MCF 10A (cell line): ENCODE measurements around the gene IFNL2. TPM values are rescaled to one million over a fixed set of nuclear protein-coding genes. Genes with fewer than 3 reads are reported as not detected.

Experiments used
- BruUV-seq: library from RNA; stranded (reverse); fragments of 400-500 nt; replicated peaks from 2 replicates; lab custom pipeline; 2021; lab: Mats Ljungman, UMichigan
- CTCF ChIA-PET: fragments of 300-600 bp; sonication (Branson Sonifier 250); formaldehyde crosslinking; extraction: SDS; loops from one replicate; lab custom pipeline; 2021; ENCODE audit warnings: antibody characterized with exemption, inconsistent platforms; lab: Yijun Ruan, JAX
- POLR2A ChIA-PET: fragments of 300-600, 350-650 bp; sonication (Branson Sonifier 250); formaldehyde crosslinking; extraction: SDS; loops from one replicate; lab custom pipeline; 2020; ENCODE audit warnings: antibody characterized with exemption, inconsistent platforms; lab: Yijun Ruan, JAX
- DNase-seq: peaks from one replicate; pipeline ENCODE4 v3.0.0-alpha.2; 2018; ENCODE audit not compliant: unreplicated experiment
- H3K27ac Mint-ChIP-seq: one replicate; pipeline ENCODE4 v1.8.0; 2022; ENCODE audit warnings: mild to moderate bottlenecking, low read depth, mixed read lengths; ENCODE audit not compliant: unreplicated experiment
- H3K27me3 Mint-ChIP-seq: one replicate; pipeline ENCODE4 v1.8.0; 2022; ENCODE audit warnings: mixed read lengths; ENCODE audit not compliant: insufficient read depth, unreplicated experiment
- H3K36me3 Mint-ChIP-seq: one replicate; pipeline ENCODE4 v1.8.0; 2022; ENCODE audit warnings: mild to moderate bottlenecking, moderate library complexity, mixed read lengths; ENCODE audit not compliant: insufficient read depth, unreplicated experiment
- H3K4me1 Mint-ChIP-seq: one replicate; pipeline ENCODE4 v1.8.0; 2022; ENCODE audit warnings: mixed read lengths; ENCODE audit not compliant: insufficient read depth, unreplicated experiment
- H3K4me3 Mint-ChIP-seq: one replicate; pipeline ENCODE4 v1.8.0; 2022; ENCODE audit warnings: mild to moderate bottlenecking, moderate library complexity, mixed read lengths; ENCODE audit not compliant: unreplicated experiment
- H3K9me3 Mint-ChIP-seq: one replicate; pipeline ENCODE4 v1.8.0; 2022; ENCODE audit warnings: mixed read lengths; ENCODE audit not compliant: unreplicated experiment
- intact Hi-C: fragments of 100-400 bp; cut with micrococcal nuclease; formaldehyde crosslinking; loops from 2 replicates; pipeline ENCODE4 v1.14.1; 2022
- total RNA-seq: library from RNA; stranded (reverse); gene quantifications from 2 replicates; pipeline ENCODE4 v1.2.3, GENCODE V29; 2022
- TF ChIP-seq, protein P1 (sequence below): fragments of 200-600 bp; IDR thresholded peaks from one replicate; pipeline ENCODE4 v1.8.0; 2022; ENCODE audit warnings: antibody characterized with exemption, mild to moderate bottlenecking; ENCODE audit not compliant: unreplicated experiment

IFNL2 gene
- total RNA-seq, 1 experiment from 2014 or later, result not detected

- intact Hi-C loops, result no loop called here
- POLR2A ChIA-PET, result no interaction called here
- no TSS peak for BruUV-seq
- Mint-ChIP-seq H3K27me3 (peaks cover 27% of the 10 kb centered on the region), H3K4me3 (no peak overlapping the region), H3K4me1 (no peaks in the 10 kb centered on the region), H3K27ac (no peak overlapping the region), H3K36me3 (no peaks in the 10 kb centered on the region), H3K9me3 (no peaks in the 10 kb centered on the region)
- CTCF ChIA-PET, result no interaction called here
- no peak for DNase-seq
- TF ChIP-seq, protein P1, sequence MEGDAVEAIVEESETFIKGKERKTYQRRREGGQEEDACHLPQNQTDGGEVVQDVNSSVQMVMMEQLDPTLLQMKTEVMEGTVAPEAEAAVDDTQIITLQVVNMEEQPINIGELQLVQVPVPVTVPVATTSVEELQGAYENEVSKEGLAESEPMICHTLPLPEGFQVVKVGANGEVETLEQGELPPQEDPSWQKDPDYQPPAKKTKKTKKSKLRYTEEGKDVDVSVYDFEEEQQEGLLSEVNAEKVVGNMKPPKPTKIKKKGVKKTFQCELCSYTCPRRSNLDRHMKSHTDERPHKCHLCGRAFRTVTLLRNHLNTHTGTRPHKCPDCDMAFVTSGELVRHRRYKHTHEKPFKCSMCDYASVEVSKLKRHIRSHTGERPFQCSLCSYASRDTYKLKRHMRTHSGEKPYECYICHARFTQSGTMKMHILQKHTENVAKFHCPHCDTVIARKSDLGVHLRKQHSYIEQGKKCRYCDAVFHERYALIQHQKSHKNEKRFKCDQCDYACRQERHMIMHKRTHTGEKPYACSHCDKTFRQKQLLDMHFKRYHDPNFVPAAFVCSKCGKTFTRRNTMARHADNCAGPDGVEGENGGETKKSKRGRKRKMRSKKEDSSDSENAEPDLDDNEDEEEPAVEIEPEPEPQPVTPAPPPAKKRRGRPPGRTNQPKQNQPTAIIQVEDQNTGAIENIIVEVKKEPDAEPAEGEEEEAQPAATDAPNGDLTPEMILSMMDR, result no peak
Observed at GRCh38 chr19:39246951-39247669, 21.1 kb upstream of the IFNL2 start.

DNA sequence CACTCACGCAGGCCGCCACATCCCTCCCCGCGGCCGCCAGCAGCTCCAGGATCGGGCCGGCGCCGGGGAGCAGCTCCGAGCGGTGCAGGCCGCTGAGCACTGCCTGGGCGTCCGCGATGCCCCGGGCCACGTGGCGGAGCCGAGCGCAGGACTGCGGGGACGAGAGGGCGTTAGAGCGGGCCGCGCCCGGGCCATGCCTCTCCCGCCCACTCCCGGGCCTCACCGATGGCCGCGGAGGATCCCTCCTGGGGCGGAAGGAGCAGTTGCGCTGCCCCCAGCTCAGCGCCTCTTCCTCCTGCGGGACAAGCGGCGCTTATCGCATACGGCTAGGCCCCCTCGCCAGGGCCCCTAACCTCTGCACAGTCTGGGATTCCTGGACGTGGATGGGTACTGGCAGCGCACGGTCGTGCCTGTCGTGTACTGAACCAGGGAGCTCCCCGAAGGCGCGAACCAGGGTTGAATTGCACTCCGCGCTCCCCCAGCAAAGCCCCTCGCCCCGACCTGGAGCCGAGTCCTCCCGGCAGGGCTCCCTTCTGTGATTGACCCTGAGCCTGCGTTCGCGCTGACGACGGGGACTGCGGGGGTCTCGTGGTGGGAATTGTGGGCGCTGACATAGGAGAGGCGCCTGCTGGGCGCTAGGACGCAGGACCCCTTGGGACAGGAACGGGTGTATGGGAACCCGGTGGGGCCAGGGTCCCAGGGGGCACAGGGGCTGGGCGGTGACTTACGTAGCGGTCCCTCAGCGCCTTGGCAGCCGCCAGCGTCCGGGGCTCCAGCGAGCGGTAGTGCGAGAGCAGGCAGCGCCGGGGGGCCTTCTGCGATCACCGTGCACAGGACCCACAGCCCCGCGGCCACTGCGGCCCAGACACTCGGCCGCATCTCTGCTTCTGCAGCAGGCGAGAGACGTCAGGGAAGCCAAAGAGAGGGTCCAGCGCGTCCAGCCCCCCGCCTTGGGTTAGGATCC is 20.2 kb upstream of the IFNL2 start:
- H3K27me3 Mint-ChIP-seq, result peaks cover 33% of the 10 kb centered on the region
- no peaks in the 10 kb centered on the region for H3K9me3 Mint-ChIP-seq
- no peak overlapping the region for H3K4me3 Mint-ChIP-seq
- H3K4me1 Mint-ChIP-seq, result no peaks in the 10 kb centered on the region
- H3K36me3 Mint-ChIP-seq, result no peaks in the 10 kb centered on the region
- POLR2A ChIA-PET, result no interaction called here
- intact Hi-C loops, result no loop called here
- no peak for DNase-seq
- H3K27ac Mint-ChIP-seq, result no peak overlapping the region
- BruUV-seq, result no TSS peak
- TF ChIP-seq, protein P1, result no peak
- CTCF ChIA-PET, result no interaction called here

DNA sequence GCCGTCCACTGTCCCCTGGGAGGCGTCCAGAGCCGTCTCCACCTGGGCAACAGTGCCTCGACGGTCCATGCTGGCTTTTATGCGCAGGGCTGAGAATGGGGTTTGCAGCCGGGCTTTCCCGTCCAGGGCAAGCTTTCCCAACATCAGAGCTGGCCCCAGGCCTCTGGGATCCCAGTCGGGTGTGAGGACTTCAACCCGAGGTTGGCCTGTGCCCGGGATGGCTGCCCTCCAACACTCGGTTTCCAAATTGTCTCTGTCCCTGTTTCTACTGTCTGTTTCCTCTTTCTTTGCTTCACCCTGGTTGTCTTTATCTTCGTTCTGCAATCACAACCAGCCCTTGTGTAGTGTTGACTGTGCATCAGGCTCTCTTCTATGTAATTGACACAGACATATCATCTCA is 19.4 kb upstream of the IFNL2 start, which contains the start of gene IFNL4:
Gene IFNL4 (minus strand): TSS at position 51 of the 400 bp plus-strand sequence.
- TF ChIP-seq, protein P1, result no peak
- ChIA-PET CTCF (no interaction called here), POLR2A (no interaction called here)
- no peaks in the 10 kb centered on the region for H3K9me3 Mint-ChIP-seq
- intact Hi-C loops, result no loop called here
- H3K4me3 Mint-ChIP-seq, result no peak within 1 kb of the TSS
- no peaks in the 10 kb centered on the region for H3K4me1 Mint-ChIP-seq
- H3K36me3 Mint-ChIP-seq, result no peaks in the 10 kb centered on the region
- no peak for DNase-seq
- H3K27me3 Mint-ChIP-seq, result peaks cover 35% of the 10 kb centered on the region
- no TSS peak for BruUV-seq
- no peak within 1 kb of the TSS for H3K27ac Mint-ChIP-seq

DNA sequence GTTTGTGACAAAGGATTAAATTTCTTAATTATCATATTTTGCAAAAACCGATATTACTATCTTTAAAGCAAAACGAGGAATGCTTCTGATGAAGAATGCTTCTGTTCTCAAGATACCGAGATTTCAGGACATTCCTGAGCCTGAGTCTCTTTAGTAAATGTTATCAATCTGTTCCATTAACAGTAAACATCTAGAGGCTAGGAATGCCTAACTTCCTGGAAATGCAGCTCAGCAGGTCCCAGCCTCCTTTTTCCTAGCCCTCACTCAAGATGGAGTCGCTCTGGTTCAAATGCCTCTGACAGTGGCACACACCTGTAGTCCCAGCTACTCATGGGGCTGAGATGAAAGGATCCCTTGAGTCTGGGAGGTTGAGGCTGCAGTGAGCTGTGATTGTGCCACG is 17.1 kb upstream of the IFNL2 start:
- no peak overlapping the region for H3K27ac Mint-ChIP-seq

More for the DNA sequence above, 17.1 kb upstream of the IFNL2 start:
- Mint-ChIP-seq H3K9me3 (no peaks in the 10 kb centered on the region), H3K4me3 (no peak overlapping the region), H3K4me1 (no peaks in the 10 kb centered on the region), H3K27me3 (peaks cover 28% of the 10 kb centered on the region), H3K36me3 (no peaks in the 10 kb centered on the region)
- ChIA-PET POLR2A (interaction anchor here (0.6 kb wide), 1 partner anchor 45 kb away, joined by 4 read pairs; no protein-coding TSS in a partner anchor), CTCF (no interaction called here)
- no TSS peak for BruUV-seq
- intact Hi-C loops, result no loop called here
- TF ChIP-seq, protein P1, result no peak
- DNase-seq, result no peak
